B cell (primary cell): ENCODE results near the gene MGAT4C. TPM values are rescaled to one million over a fixed set of nuclear protein-coding genes. Genes with fewer than 3 reads are reported as not detected.

ENCODE experiments used
- ATAC-seq: fragments of 200-7000 bp; cut with Tn5 transposase; one replicate; pipeline ENCODE4 v1.10.0; 2021; ENCODE audit warnings: low read depth, mild to moderate bottlenecking, moderate number of reproducible peaks, moderate library complexity
- CTCF ChIA-PET: fragments of 350-600 bp; sonication (Branson Sonifier 250); formaldehyde crosslinking; loops from one replicate; lab custom pipeline; 2021; ENCODE audit warnings: antibody characterized with exemption, inconsistent platforms; lab: Charles Lee
- POLR2A ChIA-PET: fragments of 350-600 bp; sonication (Branson Sonifier 250); formaldehyde crosslinking; loops from one replicate; lab custom pipeline; 2021; ENCODE audit warnings: antibody characterized with exemption; lab: Charles Lee
- DNase-seq: peaks from one replicate; pipeline ENCODE4 v3.0.0; 2013
- H2AFZ ChIP-seq: 2 replicates; pipeline ENCODE4 v1.6.1; 2012; ENCODE audit warnings: mild to moderate bottlenecking, low read depth, low read length; ENCODE audit not compliant: insufficient read depth, poor library complexity, severe bottlenecking
- H3K27ac ChIP-seq, 2 donors: 1 replicate in 1 of 2; 2 replicates in 1 of 2; pipeline ENCODE4 v1.5.1; 2012 to 2013; ENCODE audit warnings: low read length in 2 of 2, mild to moderate bottlenecking in 2 of 2, moderate library complexity in 1 of 2
- H3K27me3 ChIP-seq, 4 experiments: fragments of 200-600 bp in 1 of 4; sonication (generic) in 1 of 4; replicated peaks in 1 of 4; 1 replicate in 2 of 4; 2 replicates in 2 of 4; pipeline versions ENCODE4 v1.6.1 to v1.7.0; 2013 to 2016; ENCODE audit warnings: low read length in 3 of 4, mild to moderate bottlenecking in 2 of 4, mixed read lengths in 1 of 4, moderate library complexity in 1 of 4; ENCODE audit not compliant: insufficient read depth in 4 of 4, control insufficient read depth in 3 of 4; ENCODE audit errors: control extremely low read depth in 1 of 4
- H3K36me3 ChIP-seq, 2 experiments: replicated peaks in 1 of 2; 1 replicate in 1 of 2; 2 replicates in 1 of 2; pipeline versions ENCODE4 v1.6.1 to v1.7.1; 2013; ENCODE audit warnings: low read length in 1 of 2; ENCODE audit not compliant: insufficient read depth in 2 of 2, control insufficient read depth in 1 of 2; ENCODE audit errors: control extremely low read depth in 1 of 2, extremely low read depth in 1 of 2
- H3K4me1 ChIP-seq, 2 donors: fragments of 200-600 bp in 1 of 2; sonication (generic) in 1 of 2; 1 replicate in 1 of 2; 2 replicates in 1 of 2; pipeline versions ENCODE4 v1.5.1 to v1.6.1; 2013 to 2017; ENCODE audit warnings: low read length in 2 of 2; ENCODE audit not compliant: control insufficient read depth in 2 of 2, insufficient read depth in 2 of 2
- H3K4me2 ChIP-seq: replicated peaks from 2 replicates; pipeline ENCODE3; 2012; ENCODE audit warnings: mild to moderate bottlenecking, low read depth, low read length; ENCODE audit not compliant: poor library complexity, severe bottlenecking
- H3K4me3 ChIP-seq, 5 experiments: fragments of 200-600 bp in 1 of 5; sonication (generic) in 1 of 5; 1 replicate in 3 of 5; 2 replicates in 2 of 5; pipeline versions ENCODE4 v1.5.1 to v1.7.0; 2011 to 2016; ENCODE audit warnings: low read length in 4 of 5, mild to moderate bottlenecking in 4 of 5, low read depth in 2 of 5, control low read depth in 1 of 5, moderate library complexity in 1 of 5; ENCODE audit not compliant: insufficient read depth in 1 of 5; ENCODE audit errors: control extremely low read depth in 1 of 5, extremely low read depth in 1 of 5
- H3K79me2 ChIP-seq: fragments of 200-600 bp; sonication (generic); one replicate; pipeline ENCODE4 v1.6.0; 2016; ENCODE audit warnings: low read length; ENCODE audit not compliant: control insufficient read depth, insufficient read depth
- H3K9ac ChIP-seq: fragments of 200-600 bp; sonication (generic); 2 replicates; pipeline ENCODE4 v1.6.1; 2017; ENCODE audit warnings: mild to moderate bottlenecking, low read length, moderate library complexity
- H3K9me3 ChIP-seq, 3 donors: one replicate each; pipeline versions ENCODE4 v1.6.1 to v1.7.1; 2013; ENCODE audit warnings: low read length in 2 of 3; ENCODE audit not compliant: control insufficient read depth in 2 of 3, insufficient read depth in 1 of 3; ENCODE audit errors: control extremely low read depth in 1 of 3
- H4K20me1 ChIP-seq: 2 replicates; pipeline ENCODE4 v1.6.0; 2012; ENCODE audit warnings: mild to moderate bottlenecking, low read length; ENCODE audit not compliant: insufficient read depth, control insufficient read depth, poor library complexity, severe bottlenecking
- H3K27ac Mint-ChIP-seq: one replicate; pipeline ENCODE4 v1.8.0; 2021; ENCODE audit warnings: mixed read lengths
- H3K27me3 Mint-ChIP-seq: one replicate; pipeline ENCODE4 v1.8.0; 2021; ENCODE audit warnings: mixed read lengths
- H3K4me1 Mint-ChIP-seq: one replicate; pipeline ENCODE4 v1.8.0; 2021; ENCODE audit warnings: mixed read lengths
- H3K4me3 Mint-ChIP-seq: one replicate; pipeline ENCODE4 v1.8.0; 2021; ENCODE audit warnings: mixed read lengths
- H3K9me3 Mint-ChIP-seq: one replicate; pipeline ENCODE4 v1.8.0; 2022; ENCODE audit warnings: mixed read lengths; ENCODE audit not compliant: insufficient read depth
- EZH2 ChIP-seq: IDR thresholded peaks from 2 replicates; pipeline ENCODE4 v1.6.1; 2012; ENCODE audit warnings: borderline replicate concordance, low read depth, mild to moderate bottlenecking, moderate library complexity, low read length; ENCODE audit not compliant: insufficient read depth, poor library complexity, severe bottlenecking
- WGBS: methylation state at CpG from one replicate; pipeline ENCODE4 v1.1.5; 2013; ENCODE audit warnings: missing lambda C conversion rate; ENCODE audit not compliant: insufficient coverage; 5-methylcytosine and 5-hydroxymethylcytosine counted together
- intact Hi-C: fragments of 100-400 bp; cut with micrococcal nuclease; formaldehyde crosslinking; loops from one replicate; pipeline ENCODE4 v1.10.0; 2022
- polyA plus RNA-seq: library from polyadenylated mRNA; depleted of rRNA; stranded (reverse); fragments of >200 nt; gene quantifications from 2 replicates; pipeline ENCODE4 v1.2.3, GENCODE V29; 2012
- total RNA-seq, 2 donors: library from RNA; stranded (reverse); fragments of 120-200 nt in 1 of 2; gene quantifications; 1 replicate in 1 of 2; 2 replicates in 1 of 2; pipeline versions ENCODE4 v1.2.3 to v1.2.4, GENCODE V29; 2013 to 2022
- TF ChIP-seq, protein P1 (sequence below): fragments of 200-600 bp; IDR thresholded peaks from one replicate; pipeline ENCODE4 v1.8.0; 2022; ENCODE audit warnings: antibody characterized with exemption, mild to moderate bottlenecking

Gene MGAT4C
- total and polyA plus RNA-seq, 2 donors (not counting 1 experiment from before 2014, with no cell fraction given), result not detected

DNA sequence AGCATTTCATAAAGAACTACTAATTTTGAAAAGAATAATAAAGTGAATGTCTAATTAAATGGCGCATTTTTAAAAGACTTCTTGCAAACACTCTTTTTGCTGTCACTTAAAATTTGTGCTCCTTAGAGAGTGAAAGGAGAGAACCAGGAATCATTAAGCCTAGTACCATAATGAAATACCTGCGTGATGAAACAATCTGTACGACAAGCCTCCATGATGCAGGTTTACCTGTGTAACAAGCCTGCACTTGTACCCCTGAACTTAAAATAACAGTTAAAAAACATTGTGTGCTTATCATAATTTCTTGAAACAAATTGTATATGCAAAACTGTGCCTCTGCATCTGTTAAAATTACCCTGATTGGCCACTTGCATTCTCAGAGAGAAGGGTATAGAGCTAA is 108.1 kb downstream of the MGAT4C start:
- Histone ChIP-seq H3K27ac (no peak overlapping the region), H3K9me3 (no peaks in the 10 kb centered on the region), H3K27me3 (no peaks in the 10 kb centered on the region), H2AFZ (no peak overlapping the region), H3K36me3 (no peaks in the 10 kb centered on the region), H3K79me2 (no peaks in the 10 kb centered on the region), H3K4me1 (no peaks in the 10 kb centered on the region), H4K20me1 (no peaks in the 10 kb centered on the region), H3K4me2 (no peak overlapping the region), H3K4me3 (no peak overlapping the region), H3K9ac (no peak overlapping the region)
- no peak overlapping the region for H3K4me3 Mint-ChIP-seq
- intact Hi-C loops, result no loop called here
- TF ChIP-seq, protein P1, sequence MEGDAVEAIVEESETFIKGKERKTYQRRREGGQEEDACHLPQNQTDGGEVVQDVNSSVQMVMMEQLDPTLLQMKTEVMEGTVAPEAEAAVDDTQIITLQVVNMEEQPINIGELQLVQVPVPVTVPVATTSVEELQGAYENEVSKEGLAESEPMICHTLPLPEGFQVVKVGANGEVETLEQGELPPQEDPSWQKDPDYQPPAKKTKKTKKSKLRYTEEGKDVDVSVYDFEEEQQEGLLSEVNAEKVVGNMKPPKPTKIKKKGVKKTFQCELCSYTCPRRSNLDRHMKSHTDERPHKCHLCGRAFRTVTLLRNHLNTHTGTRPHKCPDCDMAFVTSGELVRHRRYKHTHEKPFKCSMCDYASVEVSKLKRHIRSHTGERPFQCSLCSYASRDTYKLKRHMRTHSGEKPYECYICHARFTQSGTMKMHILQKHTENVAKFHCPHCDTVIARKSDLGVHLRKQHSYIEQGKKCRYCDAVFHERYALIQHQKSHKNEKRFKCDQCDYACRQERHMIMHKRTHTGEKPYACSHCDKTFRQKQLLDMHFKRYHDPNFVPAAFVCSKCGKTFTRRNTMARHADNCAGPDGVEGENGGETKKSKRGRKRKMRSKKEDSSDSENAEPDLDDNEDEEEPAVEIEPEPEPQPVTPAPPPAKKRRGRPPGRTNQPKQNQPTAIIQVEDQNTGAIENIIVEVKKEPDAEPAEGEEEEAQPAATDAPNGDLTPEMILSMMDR, result no peak
- no peaks in the 10 kb centered on the region for H3K27me3 Mint-ChIP-seq
- ChIA-PET CTCF (no interaction called here), POLR2A (no interaction called here)
- no peaks in the 10 kb centered on the region for H3K4me1 Mint-ChIP-seq
- no peak for DNase-seq
- no CpG with 5 or more reads among the region's 3 CpGs for WGBS
- no peak overlapping the region for H3K27ac Mint-ChIP-seq
- no peaks in the 10 kb centered on the region for H3K9me3 Mint-ChIP-seq
- no peak for ATAC-seq

DNA sequence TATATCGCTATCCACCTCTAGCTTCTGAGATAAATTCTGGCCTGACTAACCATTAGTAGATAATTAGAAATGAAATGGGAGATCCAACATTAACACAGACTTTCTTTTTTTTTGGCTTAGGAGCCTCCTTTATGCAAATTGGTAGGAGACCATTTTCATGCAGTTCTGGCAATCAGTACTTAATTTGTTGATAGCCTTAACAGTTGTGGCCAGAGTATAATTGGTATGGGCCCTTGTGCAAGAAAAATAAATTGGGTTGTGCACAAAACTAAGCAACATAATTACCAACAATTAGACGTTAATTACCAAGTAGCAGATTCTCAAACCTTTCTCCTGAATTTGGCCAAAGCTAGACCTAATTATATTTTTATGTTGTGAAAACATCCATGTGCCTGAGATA is 111.0 kb downstream of the MGAT4C start:
- H3K4me1 ChIP-seq, result no peaks in the 10 kb centered on the region
- DNase-seq (no peak), ATAC-seq (no peak)
- intact Hi-C loops, result no loop called here
- CTCF ChIA-PET, result no interaction called here
- H3K27me3 Mint-ChIP-seq, result no peaks in the 10 kb centered on the region
- H2AFZ ChIP-seq, result no peak overlapping the region
- H3K27ac ChIP-seq, result no peak overlapping the region
- no peaks in the 10 kb centered on the region for H3K4me1 Mint-ChIP-seq
- no peaks in the 10 kb centered on the region for H3K79me2 ChIP-seq
- no CpG with 5 or more reads among the region's 2 CpGs for WGBS
- H3K36me3 ChIP-seq, result no peaks in the 10 kb centered on the region
- POLR2A ChIA-PET, result no interaction called here
- H3K9ac ChIP-seq, result no peak overlapping the region
- no peaks in the 10 kb centered on the region for H3K9me3 Mint-ChIP-seq
- H3K4me2 ChIP-seq, result no peak overlapping the region
- H4K20me1 ChIP-seq, result no peaks in the 10 kb centered on the region
- no peak overlapping the region for H3K27ac Mint-ChIP-seq
- no peaks in the 10 kb centered on the region for H3K9me3 ChIP-seq
- H3K4me3 Mint-ChIP-seq, result no peak overlapping the region
- H3K4me3 ChIP-seq, result no peak overlapping the region
- H3K27me3 ChIP-seq, result no peaks in the 10 kb centered on the region
- TF ChIP-seq, protein P1, result no peak
- TF ChIP-seq EZH2, result no peak
